Measurements from ENCODE around the gene CILP.
"Not testable (repeated sequence)": the region's sequence is repeated elsewhere in the genome, so short reads cannot be mapped to it uniquely, and the experiment has no call there.

The CILP gene

GRCh38 chr15:65189102-65189740 lies 22.1 kb downstream of the CILP start:
- DNase-seq: no peak

GRCh38 chr15:65188472-65188871 lies 22.8 kb downstream of the CILP start:
- not testable (repeated sequence) for DNase-seq

GRCh38 chr15:65184868-65185717 lies 26.2 kb downstream of the CILP start, which contains the start of gene CLPX:
TSS of gene CLPX (minus strand) at chr15:65185342. CDS start at chr15:65185153, 189 bp downstream.
- peak; percentile 88 for DNase-seq

- no peak for DNase-seq
These were observed 26.9 kb downstream of the CILP start for GRCh38 chr15:65184305-65184867.

GRCh38 chr15:65183865-65184159 lies 27.5 kb downstream of the CILP start:
- no peak for DNase-seq

GRCh38 chr15:65182538-65182937 lies 28.7 kb downstream of the CILP start:
- DNase-seq: no peak

GRCh38 chr15:65181582-65182353 lies 29.5 kb downstream of the CILP start:
- not testable (repeated sequence) for DNase-seq

GRCh38 chr15:65180167-65180566 lies 31.1 kb downstream of the CILP start:
- no peak for DNase-seq

GRCh38 chr15:65177901-65178300 lies 33.4 kb downstream of the CILP start:
- no peak for DNase-seq

- DNase-seq: no peak
These were observed 35.2 kb downstream of the CILP start for GRCh38 chr15:65176056-65176455.

- DNase-seq: no peak
These were observed 35.8 kb downstream of the CILP start for GRCh38 chr15:65175511-65175910.

GRCh38 chr15:65174509-65174908 lies 36.8 kb downstream of the CILP start:
- no peak for DNase-seq

- no peak for DNase-seq
These were observed 38.7 kb downstream of the CILP start for GRCh38 chr15:65172531-65172930.

- DNase-seq: no peak
These were observed 39.8 kb downstream of the CILP start for GRCh38 chr15:65171428-65171827.

- no peak for DNase-seq
These were observed 45.4 kb downstream of the CILP start for GRCh38 chr15:65165875-65166274.

- no peak for DNase-seq
These were observed 47.1 kb downstream of the CILP start for GRCh38 chr15:65164139-65164538.

GRCh38 chr15:65163041-65163440 lies 48.2 kb downstream of the CILP start:
- DNase-seq: no peak

GRCh38 chr15:65156692-65157091 lies 54.6 kb downstream of the CILP start:
- no peak for DNase-seq

GRCh38 chr15:65154720-65155119 lies 56.6 kb downstream of the CILP start:
- DNase-seq: no peak

GRCh38 chr15:65147902-65148301 lies 63.4 kb downstream of the CILP start:
- no peak for DNase-seq

GRCh38 chr15:65146438-65146837 lies 64.8 kb downstream of the CILP start:
- no peak for DNase-seq
